PC-9 (cell line): ENCODE measurements around the gene FOS.

ENCODE experiments used
- EZH2 ChIP-seq: fragments of 200-600 bp; sonication (generic); IDR thresholded peaks from 2 replicates; pipeline ENCODE4 v1.8.0; 2017; ENCODE audit warnings: antibody characterized with exemption, low read depth
- TF ChIP-seq, protein P1 (sequence below): fragments of 200-600 bp; sonication (generic); conservative IDR thresholded peaks from 2 replicates; pipeline ENCODE4 v1.6.1; 2017; ENCODE audit warnings: mixed run types, antibody characterized with exemption, mild to moderate bottlenecking, moderate library complexity

DNA sequence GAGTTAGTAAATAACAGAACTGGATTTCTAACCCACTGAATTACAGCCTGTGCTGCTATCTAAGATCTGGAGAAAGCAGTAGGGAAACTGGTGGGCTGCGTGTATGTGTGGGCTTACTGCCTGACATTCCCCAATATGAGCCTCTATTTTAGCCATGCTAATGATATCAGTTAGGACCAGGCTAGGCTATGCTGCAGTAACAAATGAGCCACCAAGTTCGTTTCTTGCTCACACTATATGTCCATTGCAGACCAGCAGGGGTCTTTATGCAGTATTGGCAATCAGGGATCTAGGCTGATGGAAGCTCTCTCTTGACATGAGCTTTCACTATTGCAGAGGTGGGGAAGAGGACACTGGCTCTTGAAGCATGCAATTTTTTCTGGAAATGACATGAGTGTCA, 40.4 kb downstream of the FOS start:
- TF ChIP-seq, protein P1, sequence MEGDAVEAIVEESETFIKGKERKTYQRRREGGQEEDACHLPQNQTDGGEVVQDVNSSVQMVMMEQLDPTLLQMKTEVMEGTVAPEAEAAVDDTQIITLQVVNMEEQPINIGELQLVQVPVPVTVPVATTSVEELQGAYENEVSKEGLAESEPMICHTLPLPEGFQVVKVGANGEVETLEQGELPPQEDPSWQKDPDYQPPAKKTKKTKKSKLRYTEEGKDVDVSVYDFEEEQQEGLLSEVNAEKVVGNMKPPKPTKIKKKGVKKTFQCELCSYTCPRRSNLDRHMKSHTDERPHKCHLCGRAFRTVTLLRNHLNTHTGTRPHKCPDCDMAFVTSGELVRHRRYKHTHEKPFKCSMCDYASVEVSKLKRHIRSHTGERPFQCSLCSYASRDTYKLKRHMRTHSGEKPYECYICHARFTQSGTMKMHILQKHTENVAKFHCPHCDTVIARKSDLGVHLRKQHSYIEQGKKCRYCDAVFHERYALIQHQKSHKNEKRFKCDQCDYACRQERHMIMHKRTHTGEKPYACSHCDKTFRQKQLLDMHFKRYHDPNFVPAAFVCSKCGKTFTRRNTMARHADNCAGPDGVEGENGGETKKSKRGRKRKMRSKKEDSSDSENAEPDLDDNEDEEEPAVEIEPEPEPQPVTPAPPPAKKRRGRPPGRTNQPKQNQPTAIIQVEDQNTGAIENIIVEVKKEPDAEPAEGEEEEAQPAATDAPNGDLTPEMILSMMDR: no peak
- no peak for TF ChIP-seq EZH2
